GM12878 (cell line): ENCODE data around the gene DCAF15. TPM values are rescaled to one million over a fixed set of nuclear protein-coding genes. Genes with fewer than 3 reads are reported as not detected.

Source experiments
- ATAC-seq: fragments of 200-7000 bp; cut with Tn5 transposase; 3 replicates; pipeline ENCODE4 v1.9.1; 2020; ENCODE audit warnings: mild to moderate bottlenecking, moderate library complexity
- BruUV-seq: library from RNA; stranded (reverse); fragments of 400-500 nt; replicated peaks from 2 replicates; lab custom pipeline; 2021; lab: Mats Ljungman, UMichigan
- CTCF ChIA-PET: fragments of 300-600 bp; sonication (Branson Sonifier 250); formaldehyde crosslinking; extraction: SDS; loops from one replicate; lab custom pipeline; 2021; ENCODE audit warnings: inconsistent platforms; lab: Yijun Ruan, JAX
- POLR2A ChIA-PET: fragments of 350-600 bp; formaldehyde crosslinking; extraction: SDS; loops from one replicate; lab custom pipeline; 2021; ENCODE audit warnings: inconsistent platforms; lab: Charles Lee
- RAD21 ChIA-PET: fragments of 300-600 bp; sonication (Branson Sonifier 250); formaldehyde crosslinking; loops from one replicate; lab custom pipeline; 2023; ENCODE audit warnings: antibody characterized with exemption; ENCODE audit not compliant: unreplicated experiment; lab: Charles Lee
- SMC1A ChIA-PET: fragments of 300-600 bp; sonication (Branson Sonifier 250); formaldehyde crosslinking; loops from one replicate; lab custom pipeline; 2023; ENCODE audit not compliant: unreplicated experiment, uncharacterized antibody; lab: Charles Lee
- DNase-seq: peaks from one replicate; pipeline ENCODE4 v3.0.0-alpha.2; 2011; ENCODE audit warnings: low read depth, low spot score
- FAIRE-seq: peaks from 3 replicates; lab custom pipeline; 2011; peaks lifted over from hg19 to GRCh38; lab: Jason Lieb, UNC
- H2AFZ ChIP-seq: 2 replicates; pipeline ENCODE4 v1.6.0; 2011; ENCODE audit warnings: low read depth, low read length, control low read depth; ENCODE audit not compliant: control insufficient read depth
- H3K27ac ChIP-seq: 2 replicates; pipeline ENCODE4 v1.5.1; 2011; ENCODE audit warnings: control low read depth; ENCODE audit not compliant: control insufficient read depth, insufficient read depth
- H3K27me3 ChIP-seq, 2 experiments: replicated peaks in 1 of 2; 2 replicates each; pipeline versions ENCODE4 v1.6.0 to v1.6.1; 2011; ENCODE audit warnings: low read length in 1 of 2; ENCODE audit not compliant: control insufficient read depth in 2 of 2, insufficient read depth in 2 of 2
- H3K36me3 ChIP-seq, 2 experiments: 2 replicates each; pipeline ENCODE4 v1.5.1; 2011; ENCODE audit warnings: low read length in 1 of 2; ENCODE audit not compliant: control insufficient read depth in 2 of 2, insufficient read depth in 2 of 2
- H3K4me1 ChIP-seq: 2 replicates; pipeline ENCODE4 v1.6.1; 2011; ENCODE audit warnings: mild to moderate bottlenecking, low read length, moderate library complexity, mixed read lengths; ENCODE audit not compliant: control insufficient read depth, insufficient read depth
- H3K4me2 ChIP-seq: 2 replicates; pipeline ENCODE4 v1.6.0; 2011; ENCODE audit warnings: control low read depth; ENCODE audit not compliant: control insufficient read depth, insufficient read depth
- H3K4me3 ChIP-seq: fragments of 200-600 bp; sonication (generic); 2 replicates; pipeline ENCODE4 v1.5.1; 2016
- H3K79me2 ChIP-seq: 2 replicates; pipeline ENCODE4 v1.6.0; 2011; ENCODE audit warnings: low read length; ENCODE audit not compliant: control insufficient read depth, insufficient read depth
- H3K9ac ChIP-seq: 2 replicates; pipeline ENCODE4 v1.8.0; 2011; ENCODE audit warnings: low read length, control low read depth, mixed read lengths; ENCODE audit not compliant: control insufficient read depth, insufficient read depth
- H3K9me3 ChIP-seq: replicated peaks from 3 replicates; pipeline ENCODE4 v1.5.1; 2011; ENCODE audit warnings: mild to moderate bottlenecking, low read length; ENCODE audit not compliant: control insufficient read depth, insufficient read depth
- H4K20me1 ChIP-seq: 2 replicates; pipeline ENCODE4 v1.6.0; 2011; ENCODE audit not compliant: control insufficient read depth, insufficient read depth
- BMI1 ChIP-seq: fragments of 450-650 bp; IDR thresholded peaks from 2 replicates; pipeline ENCODE4 v1.6.1; 2016; ENCODE audit warnings: mild to moderate bottlenecking, moderate library complexity, borderline replicate concordance
- CEBPZ ChIP-seq: fragments of 150-350 bp; IDR thresholded peaks from 2 replicates; pipeline ENCODE4 v1.6.1; 2016; ENCODE audit warnings: low read depth, low read length
- PAX5 ChIP-seq: IDR thresholded peaks from 2 replicates; pipeline ENCODE4 v1.6.1; 2011; ENCODE audit warnings: low read depth, low read length, borderline replicate concordance
- POLR2A ChIP-seq: IDR thresholded peaks from 2 replicates; pipeline ENCODE4 v1.6.1; 2011; ENCODE audit warnings: low read depth, mild to moderate bottlenecking, low read length
- POLR2AphosphoS5 ChIP-seq: IDR thresholded peaks from 2 replicates; pipeline ENCODE4 v1.6.1; 2011; ENCODE audit warnings: mild to moderate bottlenecking, low read length, inconsistent platforms
- RAD21 ChIP-seq: IDR thresholded peaks from 2 replicates; pipeline ENCODE4 v1.6.1; 2011; ENCODE audit warnings: mild to moderate bottlenecking, low read depth, low read length, moderate library complexity; ENCODE audit not compliant: insufficient read depth
- RBBP5 ChIP-seq: fragments of 200-600 bp; sonication (generic); conservative IDR thresholded peaks from 2 replicates; pipeline ENCODE4 v1.6.1; 2016
- ZNF687 ChIP-seq: fragments of 450-650 bp; IDR thresholded peaks from 2 replicates; pipeline ENCODE4 v1.6.1; 2017; ENCODE audit warnings: mild to moderate bottlenecking, moderate library complexity
- WGBS: methylation state at CpG from one replicate; pipeline ENCODE4 v1.1.6; 2016; ENCODE audit warnings: low lambda C conversion rate; ENCODE audit not compliant: insufficient replicate concordance, insufficient coverage; ENCODE audit errors: missing lambda C conversion rate; 5-methylcytosine and 5-hydroxymethylcytosine counted together
- in situ Hi-C: fragments of 300-500 bp; cut with MboI; formaldehyde crosslinking; loops from 9 replicates; pipeline ENCODE4 v1.14.3; 2018; ENCODE audit warnings: mixed read lengths
- intact Hi-C: fragments of 100-400 bp; cut with micrococcal nuclease; formaldehyde crosslinking; loops from one replicate; pipeline ENCODE4 v1.14.2; 2022; ENCODE audit not compliant: unreplicated experiment
- polyA plus RNA-seq, 11 experiments: library from polyadenylated mRNA; depleted of rRNA in 4 of 11; unstranded in 6 of 11; stranded (reverse) in 5 of 11; fragments of >200 nt; fragmentation: Nextera tagmentation in 4 of 11; fragmentation: Illumina TruSeq in 1 of 11; extraction: Ambion mirVana in 4 of 11; extraction: Trizol in 1 of 11; gene quantifications; 1 replicate in 1 of 11; 2 replicates in 10 of 11; pipeline versions ENCODE4 v1.2.1 to v1.2.3, GENCODE V29; 2011 to 2016; ENCODE audit warnings: inconsistent platforms in 2 of 11, missing spikeins in 2 of 11, low read depth in 1 of 11
- total RNA-seq, 4 experiments: library from RNA; depleted of rRNA in 3 of 4; stranded (reverse); fragments of >200 nt in 3 of 4; fragmentation: Illumina TruSeq in 1 of 4; extraction: Trizol in 1 of 4; gene quantifications; 2 replicates each; pipeline versions ENCODE4 v1.2.1 to v1.2.3, GENCODE V29; 2013 to 2021
- TF ChIP-seq, protein P1 (sequence below): IDR thresholded peaks from 2 replicates; pipeline ENCODE4 v1.6.1; 2012; ENCODE audit warnings: low read depth, low read length, improper control_type of control experiment
- TF ChIP-seq, protein P2 (sequence below): IDR thresholded peaks from 2 replicates; pipeline ENCODE4 v1.6.1; 2011; ENCODE audit warnings: low read depth, low read length, improper control_type of control experiment, borderline replicate concordance

The DCAF15 gene
- total and polyA plus RNA-seq, 10 of the 15 experiments (the other 5 are each of a cell fraction or from before 2014, with no cell fraction given) = 0.16 to 63.4 (median 26.6) TPM

- TF ChIP-seq BMI1 (no peak), PAX5 (no peak), POLR2AphosphoS5 (no peak)
- TF ChIP-seq, protein P1, sequence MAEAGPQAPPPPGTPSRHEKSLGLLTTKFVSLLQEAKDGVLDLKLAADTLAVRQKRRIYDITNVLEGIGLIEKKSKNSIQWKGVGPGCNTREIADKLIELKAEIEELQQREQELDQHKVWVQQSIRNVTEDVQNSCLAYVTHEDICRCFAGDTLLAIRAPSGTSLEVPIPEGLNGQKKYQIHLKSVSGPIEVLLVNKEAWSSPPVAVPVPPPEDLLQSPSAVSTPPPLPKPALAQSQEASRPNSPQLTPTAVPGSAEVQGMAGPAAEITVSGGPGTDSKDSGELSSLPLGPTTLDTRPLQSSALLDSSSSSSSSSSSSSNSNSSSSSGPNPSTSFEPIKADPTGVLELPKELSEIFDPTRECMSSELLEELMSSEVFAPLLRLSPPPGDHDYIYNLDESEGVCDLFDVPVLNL = no peak
Measured at GRCh38 chr19:13937479-13938300, 14.6 kb upstream of the DCAF15 start (continued).

GRCh38 chr19:13938301-13939064 lies 13.8 kb upstream of the DCAF15 start, which contains the start of gene PODNL1:
TSS of gene PODNL1 (minus strand) at chr19:13938417. CDS start at chr19:13938181, 236 bp downstream.
- POLR2A ChIA-PET = interaction anchor here (0.6 kb wide), 2 partner anchors 104 to 109 kb away, joined by 3 to 8 read pairs; no protein-coding TSS in a partner anchor
- H3K4me2 ChIP-seq = no peak within 1 kb of the TSS
- no peaks in the 10 kb centered on the region for H4K20me1 ChIP-seq
- H3K9me3 ChIP-seq = peaks cover 2% of the 10 kb centered on the region; the same call in 1 of the 3 replicates
- no peak within 1 kb of the TSS for H2AFZ ChIP-seq
- no TSS peak for BruUV-seq
- H3K79me2 ChIP-seq = no peaks in the 10 kb centered on the region
- ATAC-seq = no peak
- in situ Hi-C loops (no loop called here), intact Hi-C loops (no loop called here)
- RAD21 ChIA-PET = no interaction called here
- CTCF ChIA-PET = no interaction called here
- no peak for FAIRE-seq
- no peaks in the 10 kb centered on the region; a peak in 1 of 4 replicates for H3K27me3 ChIP-seq
- no peaks in the 10 kb centered on the region for H3K36me3 ChIP-seq
- no peak within 1 kb of the TSS for H3K9ac ChIP-seq
- no peak within 1 kb of the TSS for H3K4me3 ChIP-seq
- H3K27ac ChIP-seq = no peak within 1 kb of the TSS
- no peaks in the 10 kb centered on the region for H3K4me1 ChIP-seq
- SMC1A ChIA-PET = interaction anchor here (1.2 to 1.7 kb wide), 2 partner anchors 13 to 14 kb away, joined by 3 read pairs; no protein-coding TSS in a partner anchor
- 26% methylated on average over 17 of the region's 21 CpGs for WGBS
- no peak for DNase-seq
- TF ChIP-seq BMI1 (no peak), RBBP5 (no peak), ZNF687 (no peak), RAD21 (no peak), POLR2A (no peak), CEBPZ (no peak)
- TF ChIP-seq, protein P2, sequence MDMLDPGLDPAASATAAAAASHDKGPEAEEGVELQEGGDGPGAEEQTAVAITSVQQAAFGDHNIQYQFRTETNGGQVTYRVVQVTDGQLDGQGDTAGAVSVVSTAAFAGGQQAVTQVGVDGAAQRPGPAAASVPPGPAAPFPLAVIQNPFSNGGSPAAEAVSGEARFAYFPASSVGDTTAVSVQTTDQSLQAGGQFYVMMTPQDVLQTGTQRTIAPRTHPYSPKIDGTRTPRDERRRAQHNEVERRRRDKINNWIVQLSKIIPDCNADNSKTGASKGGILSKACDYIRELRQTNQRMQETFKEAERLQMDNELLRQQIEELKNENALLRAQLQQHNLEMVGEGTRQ = no peak
